SK-N-SH treated with all-trans-retinoic acid at 6 μM for 48 hours (cell line): ENCODE data around the gene TPBGL.

Experiments
- CSDC2 ChIP-seq: fragments of 250-450 bp; sonication (Bioruptor Pico); IDR thresholded peaks from 2 replicates; pipeline ENCODE4 v1.5.0; 2020; ENCODE audit warnings: mild to moderate bottlenecking, moderate library complexity
- ISL1 ChIP-seq: fragments of 250-450 bp; sonication (Bioruptor Pico); IDR thresholded peaks from 2 replicates; pipeline ENCODE4 v2.1.2; 2022; ENCODE audit warnings: mild to moderate bottlenecking, moderate library complexity
- ZFP3 ChIP-seq: fragments of 250-450 bp; sonication (Bioruptor Pico); IDR thresholded peaks from 2 replicates; pipeline ENCODE4 v1.5.0; 2020; ENCODE audit warnings: mild to moderate bottlenecking, moderate library complexity
- ZFP30 ChIP-seq: fragments of 450-650 bp; formaldehyde crosslinking; IDR thresholded peaks from 2 replicates; pipeline ENCODE4 v1.5.0; 2022; ENCODE audit warnings: mild to moderate bottlenecking, moderate library complexity
- ZNF565 ChIP-seq: fragments of 450-650 bp; formaldehyde crosslinking; conservative IDR thresholded peaks from 2 replicates; pipeline ENCODE4 v1.5.0; 2020; ENCODE audit warnings: low read depth, mild to moderate bottlenecking, moderate library complexity
- TF ChIP-seq, protein P1 (sequence below): fragments of 250-450 bp; sonication (Bioruptor Pico); IDR thresholded peaks from 2 replicates; pipeline ENCODE4 v1.5.1; 2020; ENCODE audit warnings: low read depth, mild to moderate bottlenecking, moderate library complexity

DNA sequence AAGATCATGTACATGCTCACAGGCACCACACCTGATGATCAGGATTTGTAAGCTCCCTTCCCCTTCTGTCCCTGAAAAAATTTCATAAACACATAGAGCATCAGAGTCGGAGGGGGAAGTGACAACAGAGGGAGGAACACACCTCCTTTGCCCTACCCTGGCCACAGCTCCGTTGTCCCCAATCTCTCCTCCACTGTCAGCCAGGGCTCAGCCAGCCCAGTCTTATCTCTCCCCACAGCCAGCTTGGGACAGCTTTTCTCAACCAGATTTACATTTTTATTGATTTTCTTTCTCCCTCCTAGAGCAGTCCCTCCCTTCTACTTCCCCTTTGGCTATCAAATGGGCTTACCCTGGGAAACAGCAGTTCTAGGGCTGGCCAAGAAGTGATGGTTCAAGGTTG, 32.1 kb upstream of the TPBGL start:
- no peak for TF ChIP-seq CSDC2 (CRISPR knock-in tag)
- TF ChIP-seq ISL1 (CRISPR knock-in tag), result no peak
- TF ChIP-seq ZNF565 (CRISPR knock-in tag), result no peak
- no peak for TF ChIP-seq ZFP3
- TF ChIP-seq, protein P1, sequence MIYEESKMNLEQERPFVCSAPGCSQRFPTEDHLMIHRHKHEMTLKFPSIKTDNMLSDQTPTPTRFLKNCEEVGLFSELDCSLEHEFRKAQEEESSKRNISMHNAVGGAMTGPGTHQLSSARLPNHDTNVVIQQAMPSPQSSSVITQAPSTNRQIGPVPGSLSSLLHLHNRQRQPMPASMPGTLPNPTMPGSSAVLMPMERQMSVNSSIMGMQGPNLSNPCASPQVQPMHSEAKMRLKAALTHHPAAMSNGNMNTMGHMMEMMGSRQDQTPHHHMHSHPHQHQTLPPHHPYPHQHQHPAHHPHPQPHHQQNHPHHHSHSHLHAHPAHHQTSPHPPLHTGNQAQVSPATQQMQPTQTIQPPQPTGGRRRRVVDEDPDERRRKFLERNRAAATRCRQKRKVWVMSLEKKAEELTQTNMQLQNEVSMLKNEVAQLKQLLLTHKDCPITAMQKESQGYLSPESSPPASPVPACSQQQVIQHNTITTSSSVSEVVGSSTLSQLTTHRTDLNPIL (CRISPR knock-in tag), result no peak
- TF ChIP-seq ZFP30 (CRISPR knock-in tag), result no peak
